HS-27A (cell line): ENCODE results near the gene HOXA11.

Source experiments
- DNase-seq: peaks from one replicate; pipeline ENCODE4 v3.0.0-alpha.2; 2012; ENCODE audit warnings: low read depth, missing footprints

The HOXA11 gene

DNA sequence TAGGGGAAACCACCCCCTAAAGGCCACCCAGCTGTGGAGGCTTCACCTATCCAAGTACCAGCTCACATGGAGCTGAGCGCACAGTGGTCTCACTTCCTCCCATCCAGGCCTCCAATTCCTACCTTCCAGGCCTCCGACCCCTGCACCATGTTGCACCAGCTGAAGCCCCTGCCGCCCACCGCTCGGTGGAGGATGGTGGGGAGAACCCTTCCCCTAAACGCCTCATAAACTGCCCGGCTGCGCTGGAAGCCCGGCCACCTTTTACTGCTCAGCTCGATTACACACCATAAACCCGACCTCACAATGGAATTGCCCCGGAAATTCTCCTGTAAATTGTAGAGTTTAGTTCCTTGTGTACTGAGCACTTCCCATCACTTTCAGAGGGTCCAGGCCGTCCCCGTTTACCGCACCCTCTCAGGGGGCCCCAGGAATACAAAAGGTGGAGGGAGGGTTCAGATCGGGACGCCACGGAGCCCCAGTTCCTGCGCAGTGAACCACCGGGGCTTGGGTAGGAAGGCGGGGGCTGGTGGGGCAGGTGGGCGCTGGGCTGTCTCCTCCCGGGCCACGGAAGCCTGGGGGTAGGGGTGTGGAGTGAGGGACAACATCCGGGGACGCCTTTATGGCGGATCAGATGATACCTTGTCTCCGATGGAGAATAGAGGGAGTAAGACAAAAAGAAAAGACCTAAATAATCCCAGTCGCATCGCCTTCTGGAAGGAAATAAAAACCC, 27.2 kb downstream of the HOXA11 start:
- no peak for DNase-seq

- DNase-seq: no peak
These were observed 27.9 kb downstream of the HOXA11 start for GRCh38 chr7:27156916-27157701.

DNA sequence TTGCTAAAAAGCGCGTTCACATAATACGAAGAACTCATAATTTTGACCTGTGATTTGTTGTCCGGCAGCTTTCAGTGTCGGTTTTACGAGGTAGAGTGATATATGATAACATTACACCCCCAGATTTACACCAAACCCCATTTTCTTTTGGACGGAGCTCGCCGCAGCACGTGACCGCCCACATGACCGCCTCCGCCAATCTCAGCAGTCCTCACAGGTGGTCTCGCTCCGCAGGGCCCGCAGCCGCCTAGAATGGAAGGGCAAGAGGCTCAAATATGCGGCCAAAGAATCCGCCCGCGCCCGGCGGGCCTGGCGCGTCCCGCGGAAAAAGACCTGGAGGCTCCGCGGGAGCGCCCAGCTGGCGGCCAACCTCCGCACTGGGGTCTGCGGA, 28.5 kb downstream of the HOXA11 start, which contains the start of gene HOXA7:
HOXA7 (minus strand) TSS at position 168 of the 391 bp plus-strand sequence; CDS start at position 38, 130 bp downstream.
- DNase-seq: no peak

GRCh38 chr7:27155816-27156507, 29.1 kb downstream of the HOXA11 start:
- DNase-seq: no peak

DNA sequence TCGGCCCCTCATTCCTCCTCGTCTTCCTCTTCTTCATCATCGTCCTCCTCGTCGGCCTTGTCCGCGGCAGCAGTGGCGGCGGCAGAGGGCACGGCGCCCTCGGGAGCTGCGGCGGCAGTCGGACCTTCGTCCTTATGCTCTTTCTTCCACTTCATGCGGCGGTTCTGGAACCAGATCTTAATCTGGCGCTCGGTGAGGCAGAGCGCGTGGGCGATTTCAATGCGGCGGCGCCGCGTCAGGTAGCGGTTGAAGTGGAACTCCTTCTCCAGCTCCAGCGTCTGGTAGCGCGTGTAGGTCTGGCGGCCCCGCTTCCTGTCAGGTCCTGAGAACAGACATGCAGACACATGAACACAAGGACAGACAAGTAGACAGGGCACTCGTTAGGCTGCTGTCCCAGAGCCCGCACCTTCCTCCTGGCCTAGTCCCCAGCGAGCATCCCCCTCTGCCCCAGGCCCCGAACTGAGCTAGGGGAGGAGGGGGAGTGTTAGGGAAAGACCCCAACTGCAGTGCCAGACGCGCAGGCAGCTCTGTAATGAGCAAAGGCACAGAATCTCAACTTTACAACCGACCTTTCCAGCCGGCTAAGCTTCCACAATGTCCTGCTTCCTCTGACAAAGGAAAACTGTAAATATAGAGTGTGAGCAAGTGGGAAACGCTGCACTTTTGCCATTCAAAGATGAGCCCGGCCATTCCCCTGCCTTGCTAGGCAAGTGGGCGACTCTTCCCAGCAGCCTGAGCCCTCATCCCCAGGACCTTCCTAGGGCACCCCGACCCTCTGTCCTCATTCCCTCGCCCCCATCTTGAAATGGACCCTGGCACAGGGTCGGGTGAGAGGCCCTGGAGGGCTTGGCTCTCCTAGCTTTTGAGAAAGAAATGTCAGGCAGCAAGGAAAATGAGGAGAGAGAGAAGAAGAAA, 29.9 kb downstream of the HOXA11 start:
- DNase-seq: no peak

GRCh38 chr7:27154369-27154768, 30.7 kb downstream of the HOXA11 start:
- no peak for DNase-seq

- no peak for DNase-seq
These were observed 31.5 kb downstream of the HOXA11 start for GRCh38 chr7:27153526-27153925.

GRCh38 chr7:27152816-27153442, 32.1 kb downstream of the HOXA11 start:
- no peak for DNase-seq

- no peak for DNase-seq
These were observed 32.9 kb downstream of the HOXA11 start, which contains the start of gene HOXA3 for GRCh38 chr7:27151931-27152815. Gene HOXA3, minus strand, starts transcription at chr7:27152583. Its CDS starts 41,943 bp downstream, at chr7:27110640.

DNA sequence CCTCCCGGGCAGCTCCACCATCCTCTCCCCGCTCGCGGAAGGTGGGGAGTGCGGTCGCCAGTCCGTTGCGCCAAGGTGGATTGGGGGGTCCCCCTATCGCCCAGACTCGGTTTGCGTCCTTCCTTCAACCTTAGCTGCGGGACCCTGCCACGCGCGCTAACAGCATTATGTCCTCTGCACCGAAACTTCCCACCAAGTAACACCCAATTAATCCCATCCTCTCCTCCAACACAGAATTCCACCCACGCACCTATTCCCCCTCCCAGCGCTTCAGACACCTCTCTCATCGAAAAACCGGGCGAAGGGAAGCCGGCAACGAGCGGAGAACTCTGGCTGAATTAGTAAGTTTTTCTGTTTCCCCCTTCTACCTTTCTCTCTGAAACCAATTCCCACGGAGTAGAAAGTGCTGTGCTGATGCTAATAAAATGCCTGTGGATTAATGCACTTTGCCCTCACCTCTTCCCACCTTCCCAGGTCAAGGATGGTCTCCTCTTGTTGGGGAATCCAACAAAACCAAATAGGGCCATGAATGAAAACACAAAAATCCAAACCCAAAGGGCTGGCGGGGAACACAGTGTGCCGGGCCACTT, 33.6 kb downstream of the HOXA11 start:
- no peak for DNase-seq

DNA sequence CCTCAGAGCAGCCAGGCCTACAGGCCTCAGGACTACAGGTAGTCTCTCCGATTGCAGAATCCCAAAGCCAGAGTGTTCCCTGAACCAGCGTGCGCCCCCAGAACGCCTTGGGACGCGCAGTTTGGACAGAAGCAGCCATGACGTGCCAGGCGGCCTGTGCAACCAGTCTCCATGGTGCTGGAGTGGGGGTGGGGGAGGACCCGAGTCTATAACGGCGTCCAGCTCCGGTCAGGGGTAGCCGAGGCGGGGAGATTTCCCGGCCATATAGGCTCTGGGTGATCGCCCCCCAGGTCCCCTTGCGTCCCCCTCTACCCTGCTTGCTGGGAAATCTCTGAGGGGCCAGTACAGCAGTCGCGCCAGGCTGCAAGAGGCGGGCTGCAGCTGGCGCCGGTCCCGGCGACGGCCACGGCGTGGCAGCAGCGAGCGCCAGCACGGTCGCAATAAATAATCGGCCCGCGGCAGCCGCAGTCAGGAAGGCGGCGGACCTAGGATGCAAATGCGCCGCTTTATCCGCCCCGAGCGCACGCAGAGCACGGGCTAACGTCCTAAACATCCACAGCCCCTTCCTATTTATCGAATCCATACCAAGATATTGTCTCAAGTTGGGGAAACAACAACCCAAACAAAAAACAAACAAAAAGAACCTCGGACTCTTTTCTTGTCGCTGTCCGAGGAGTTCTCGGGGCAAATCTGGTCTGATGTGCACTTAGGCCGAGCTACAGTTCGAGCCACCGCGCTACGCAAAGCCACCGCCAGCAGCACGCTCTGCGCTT, 34.3 kb downstream of the HOXA11 start:
- DNase-seq: no peak

DNA sequence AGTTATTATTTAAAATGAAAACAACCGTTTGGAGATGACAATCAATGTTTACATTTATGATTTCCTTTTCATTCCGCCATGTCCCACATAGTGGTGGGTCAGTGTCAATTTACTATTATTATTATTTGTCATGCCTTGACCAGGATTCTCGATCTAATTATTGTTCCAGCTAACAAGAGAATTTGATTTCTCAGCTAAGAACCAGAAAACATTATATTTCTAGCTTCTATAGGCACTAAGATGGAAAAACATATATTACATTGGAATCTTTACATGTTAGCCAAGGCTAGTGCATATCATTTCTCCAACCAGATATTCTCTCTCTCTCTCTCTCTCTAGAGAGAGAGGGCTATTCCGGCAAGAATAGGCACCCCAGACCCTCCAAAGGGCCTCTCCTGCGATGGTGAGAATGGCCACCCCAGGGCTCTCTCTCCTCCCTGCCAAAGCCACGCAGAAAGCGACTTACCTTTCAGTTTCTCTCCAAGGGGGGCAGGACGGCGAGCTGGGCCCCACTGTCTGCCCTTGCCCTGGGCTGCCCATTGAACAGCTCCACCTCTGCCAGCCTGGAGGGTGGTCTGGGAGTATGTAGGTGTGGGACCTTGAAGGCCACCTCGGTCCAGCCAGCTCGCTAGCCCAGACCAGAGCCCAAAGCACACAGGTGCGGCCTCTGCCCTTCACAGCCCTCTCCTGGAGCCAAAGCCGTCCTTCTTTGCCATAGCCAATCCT, 35.0 kb downstream of the HOXA11 start:
- DNase-seq: no peak

- DNase-seq: no peak
These were observed 36.0 kb downstream of the HOXA11 start for GRCh38 chr7:27148756-27149641.

DNA sequence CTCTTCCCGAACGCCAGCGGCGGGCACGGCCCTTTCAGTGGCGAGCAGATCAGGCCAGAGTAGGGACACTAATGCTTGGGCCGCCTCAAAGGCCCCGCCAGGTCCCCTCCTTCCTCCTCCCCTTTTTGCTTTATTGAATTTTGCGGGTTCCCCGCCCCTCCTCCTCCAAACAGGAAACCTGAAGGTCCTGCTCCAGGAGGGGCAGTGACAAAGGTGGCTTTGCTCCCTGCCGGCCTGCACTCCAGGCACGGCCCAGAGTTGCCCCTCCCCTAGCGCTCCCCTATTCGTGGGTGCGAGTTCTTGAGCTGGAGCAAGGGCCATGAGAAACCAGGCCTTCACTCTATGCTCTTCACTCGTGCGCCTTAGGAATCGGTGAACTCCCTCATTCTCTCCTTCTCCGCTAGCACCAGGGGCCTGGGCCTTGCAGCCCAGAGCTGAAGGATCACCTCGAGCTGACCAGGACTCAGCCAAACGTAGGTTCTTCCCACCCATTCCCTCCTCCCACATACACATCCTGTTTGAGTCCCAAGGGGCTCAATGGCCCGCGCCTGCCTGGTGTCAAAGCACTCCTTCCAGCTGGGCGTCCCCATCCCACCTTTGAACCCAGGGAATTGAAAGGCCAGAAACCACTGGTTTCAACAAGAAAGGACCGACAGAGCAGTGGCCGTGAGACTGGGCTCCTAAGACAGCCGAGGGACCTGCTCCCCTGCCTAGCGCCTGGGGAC, 36.8 kb downstream of the HOXA11 start:
- DNase-seq: no peak

DNA sequence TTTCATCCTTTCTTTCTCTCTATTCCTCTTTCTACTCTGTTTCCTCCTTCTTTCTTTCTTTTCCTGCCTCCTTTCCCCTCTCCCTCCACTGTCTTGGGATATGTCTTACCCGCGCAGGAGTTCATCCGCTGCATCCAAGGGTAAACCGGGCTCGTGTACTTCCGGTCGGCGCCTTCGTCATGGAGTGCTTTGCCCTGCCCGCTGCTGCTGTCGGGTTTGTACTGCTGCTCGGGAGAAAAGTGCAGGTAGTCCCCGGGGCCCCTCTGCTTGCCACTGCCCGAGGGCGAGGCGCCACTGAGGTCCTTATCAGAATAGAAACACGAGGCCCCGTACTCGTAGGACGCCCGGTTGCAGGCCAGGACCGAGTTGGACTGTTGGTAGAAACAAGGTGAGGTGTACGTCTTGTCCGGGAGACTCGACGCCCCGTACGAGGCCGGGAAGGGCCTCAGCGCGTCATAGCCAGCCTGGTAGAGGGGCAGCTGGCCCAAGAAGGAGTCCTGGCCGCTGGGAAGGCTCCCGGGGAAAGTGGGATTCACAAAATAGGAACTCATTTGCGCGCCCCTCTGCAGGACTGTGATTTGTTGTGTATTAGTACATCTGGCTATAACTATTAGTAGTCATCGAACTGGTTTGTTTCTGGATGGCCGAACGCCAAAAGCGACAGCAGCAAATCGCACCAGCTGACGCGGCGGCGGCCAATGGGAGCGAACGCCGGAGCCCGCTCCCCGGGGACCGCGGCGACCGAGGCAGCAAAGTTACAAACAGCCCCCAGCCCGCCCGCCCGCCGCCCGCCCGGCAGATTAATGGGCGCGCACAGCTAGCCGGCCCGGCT, 37.6 kb downstream of the HOXA11 start, which contains the start of gene HOXA6:
HOXA6 (minus strand) TSS at position 576 of the 832 bp plus-strand sequence; CDS start at position 551, 25 bp downstream.
- no peak for DNase-seq
